ENCODE results near the gene ATF3.

DNA sequence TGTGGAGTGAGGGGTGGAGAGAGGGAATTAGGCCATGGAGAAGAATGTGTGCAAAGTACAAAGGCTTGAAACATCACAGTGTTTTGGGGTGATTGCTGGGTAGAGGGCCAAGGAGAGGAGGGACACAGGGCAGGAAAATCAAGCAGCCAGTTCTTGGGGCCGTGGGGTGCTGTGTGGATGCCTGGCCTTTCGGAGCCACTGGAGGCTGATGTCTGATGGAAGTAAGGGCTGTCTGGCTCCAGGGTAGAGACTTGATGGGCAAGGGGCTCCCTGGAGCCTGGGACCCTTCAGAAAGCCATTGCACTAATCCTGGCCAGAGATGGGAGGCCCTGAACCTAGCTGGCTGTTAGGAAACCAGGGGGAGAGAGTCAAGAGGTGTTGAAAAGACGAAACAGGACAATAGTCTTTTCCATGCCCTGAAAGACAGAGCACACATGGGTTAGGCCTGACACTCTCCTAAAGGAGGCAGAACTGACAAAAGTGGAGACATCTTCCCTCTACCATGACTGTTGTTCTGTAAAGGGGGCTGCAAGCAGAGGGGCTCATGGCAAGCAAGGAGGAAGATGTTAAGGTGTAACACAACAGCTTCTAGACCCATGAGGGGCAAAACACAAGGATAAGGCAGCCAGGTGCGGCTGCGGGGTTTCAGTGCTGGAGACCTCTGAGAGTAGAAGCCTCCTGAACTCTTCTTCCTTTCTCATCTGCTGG lies 21.0 kb downstream of the ATF3 start:
- TF ChIP-seq, protein P1, sequence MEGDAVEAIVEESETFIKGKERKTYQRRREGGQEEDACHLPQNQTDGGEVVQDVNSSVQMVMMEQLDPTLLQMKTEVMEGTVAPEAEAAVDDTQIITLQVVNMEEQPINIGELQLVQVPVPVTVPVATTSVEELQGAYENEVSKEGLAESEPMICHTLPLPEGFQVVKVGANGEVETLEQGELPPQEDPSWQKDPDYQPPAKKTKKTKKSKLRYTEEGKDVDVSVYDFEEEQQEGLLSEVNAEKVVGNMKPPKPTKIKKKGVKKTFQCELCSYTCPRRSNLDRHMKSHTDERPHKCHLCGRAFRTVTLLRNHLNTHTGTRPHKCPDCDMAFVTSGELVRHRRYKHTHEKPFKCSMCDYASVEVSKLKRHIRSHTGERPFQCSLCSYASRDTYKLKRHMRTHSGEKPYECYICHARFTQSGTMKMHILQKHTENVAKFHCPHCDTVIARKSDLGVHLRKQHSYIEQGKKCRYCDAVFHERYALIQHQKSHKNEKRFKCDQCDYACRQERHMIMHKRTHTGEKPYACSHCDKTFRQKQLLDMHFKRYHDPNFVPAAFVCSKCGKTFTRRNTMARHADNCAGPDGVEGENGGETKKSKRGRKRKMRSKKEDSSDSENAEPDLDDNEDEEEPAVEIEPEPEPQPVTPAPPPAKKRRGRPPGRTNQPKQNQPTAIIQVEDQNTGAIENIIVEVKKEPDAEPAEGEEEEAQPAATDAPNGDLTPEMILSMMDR (IDR thresholded peaks at IDR 0.05; ENCODE audit: low read length): no peak
- no peak for TF ChIP-seq EZH2 (IDR thresholded peaks at IDR 0.05; ENCODE audit: borderline replicate concordance, low read length)

Data from OCI-LY1 (cell line).